DOHH2 (cell line): ENCODE data around the gene CCDC88C.

ENCODE experiments used
- EZH2phosphoT487 ChIP-seq: fragments of 200-600 bp; sonication (generic); IDR thresholded peaks from 2 replicates; pipeline ENCODE4 v1.6.1; 2017; ENCODE audit warnings: borderline replicate concordance, mild to moderate bottlenecking, antibody characterized with exemption, low read length, moderate library complexity, mixed read lengths
- TF ChIP-seq, protein P1 (sequence below): fragments of 200-600 bp; sonication (generic); IDR thresholded peaks from one replicate; pipeline ENCODE4 v1.5.1; 2014; ENCODE audit warnings: antibody characterized with exemption, mild to moderate bottlenecking, low read depth, low read length; ENCODE audit not compliant: poor library complexity, severe bottlenecking

DNA sequence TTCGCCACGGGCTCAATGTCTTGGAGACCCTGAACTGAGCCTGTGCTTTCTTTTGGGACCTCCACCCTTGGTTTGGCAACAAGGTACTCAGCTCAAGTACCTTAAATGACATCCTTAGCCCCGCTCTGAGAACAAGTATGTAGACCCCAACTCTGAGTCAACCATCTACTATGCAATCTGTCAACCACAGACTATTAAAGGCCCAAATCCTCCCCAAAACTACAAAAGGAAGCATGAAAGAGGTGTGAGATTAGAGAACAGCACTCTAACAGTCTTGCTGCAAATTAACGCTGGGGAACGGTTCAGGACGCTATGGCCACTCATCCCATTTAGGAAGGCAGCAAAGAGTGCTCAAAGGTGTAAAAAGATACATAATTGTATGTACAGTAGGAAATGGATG is 52.1 kb downstream of the CCDC88C start:
- TF ChIP-seq, protein P1, sequence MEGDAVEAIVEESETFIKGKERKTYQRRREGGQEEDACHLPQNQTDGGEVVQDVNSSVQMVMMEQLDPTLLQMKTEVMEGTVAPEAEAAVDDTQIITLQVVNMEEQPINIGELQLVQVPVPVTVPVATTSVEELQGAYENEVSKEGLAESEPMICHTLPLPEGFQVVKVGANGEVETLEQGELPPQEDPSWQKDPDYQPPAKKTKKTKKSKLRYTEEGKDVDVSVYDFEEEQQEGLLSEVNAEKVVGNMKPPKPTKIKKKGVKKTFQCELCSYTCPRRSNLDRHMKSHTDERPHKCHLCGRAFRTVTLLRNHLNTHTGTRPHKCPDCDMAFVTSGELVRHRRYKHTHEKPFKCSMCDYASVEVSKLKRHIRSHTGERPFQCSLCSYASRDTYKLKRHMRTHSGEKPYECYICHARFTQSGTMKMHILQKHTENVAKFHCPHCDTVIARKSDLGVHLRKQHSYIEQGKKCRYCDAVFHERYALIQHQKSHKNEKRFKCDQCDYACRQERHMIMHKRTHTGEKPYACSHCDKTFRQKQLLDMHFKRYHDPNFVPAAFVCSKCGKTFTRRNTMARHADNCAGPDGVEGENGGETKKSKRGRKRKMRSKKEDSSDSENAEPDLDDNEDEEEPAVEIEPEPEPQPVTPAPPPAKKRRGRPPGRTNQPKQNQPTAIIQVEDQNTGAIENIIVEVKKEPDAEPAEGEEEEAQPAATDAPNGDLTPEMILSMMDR, result no peak
- TF ChIP-seq EZH2phosphoT487, result no peak
